ENCODE measurements around the gene PLXND1.

DNA sequence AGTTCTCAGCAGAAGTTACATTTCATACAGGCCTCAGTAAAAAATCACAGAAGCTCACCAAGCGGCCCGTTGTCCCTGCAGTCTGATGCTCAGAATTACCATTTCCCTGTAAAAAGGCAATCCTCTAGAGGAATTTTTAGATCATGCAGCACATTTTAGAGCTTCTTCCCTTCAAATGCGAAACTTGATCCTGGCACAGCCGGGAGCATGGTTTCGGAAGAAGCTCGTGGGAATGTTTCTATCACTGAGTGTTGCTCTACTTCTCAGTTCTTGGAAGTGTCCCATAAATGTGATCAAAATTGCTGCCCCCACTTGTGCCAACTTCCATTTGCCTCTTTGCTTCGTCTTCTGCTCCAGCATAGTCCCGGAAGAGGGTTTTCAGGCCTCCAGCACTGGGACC, 67.3 kb downstream of the PLXND1 start:
- no peak for TF ChIP-seq CTCF (IDR thresholded peaks at IDR 0.05)
- TF ChIP-seq EZH2 (IDR thresholded peaks at IDR 0.05; ENCODE audit: borderline replicate concordance, insufficient read depth, low read depth, low read length, poor library complexity, severe bottlenecking) = no peak
